ENCODE results near the gene POLR2F. TPM values are rescaled to one million over a fixed set of nuclear protein-coding genes. Genes with fewer than 3 reads are reported as not detected.

The POLR2F gene
- total RNA-seq, 2 donors from 2014 or later, result 25.9 to 27.7 TPM

DNA sequence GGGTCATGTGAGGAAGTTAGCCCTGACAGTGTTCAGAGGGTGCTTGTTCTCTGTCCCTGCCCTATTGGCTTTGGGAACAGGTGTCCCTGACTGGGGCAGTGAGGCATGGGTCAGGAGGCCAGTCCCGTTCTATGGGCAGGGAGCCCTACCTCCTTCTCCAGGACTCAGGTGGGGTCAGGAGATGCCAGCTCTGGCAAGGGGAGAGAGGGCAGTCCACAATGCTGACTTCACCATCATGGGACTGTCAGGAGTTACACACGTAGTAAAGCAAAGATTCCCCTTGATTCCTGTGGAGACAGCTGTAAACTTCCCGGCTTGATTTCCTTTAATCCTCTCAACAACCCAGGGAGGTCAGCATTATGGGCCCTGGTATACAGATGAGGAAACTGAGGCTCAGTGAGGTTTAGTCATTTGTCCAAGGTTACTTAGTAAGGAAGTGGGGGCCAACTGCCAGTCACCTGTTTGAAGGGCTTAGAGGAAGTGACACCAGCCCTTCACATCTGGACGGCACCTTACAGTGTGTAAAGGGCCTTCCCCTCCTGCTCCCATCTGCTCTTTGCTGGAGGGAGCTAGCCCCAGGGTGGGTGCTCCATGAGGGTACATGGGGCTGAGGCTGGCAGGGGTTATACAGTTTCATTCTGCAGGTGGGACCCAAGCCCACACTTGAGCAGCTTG, 35.5 kb upstream of the POLR2F start:
- H3K36me3 Mint-ChIP-seq (ENCODE audit: low read depth), result no peaks in the 10 kb centered on the region
- no peak overlapping the region for H3K27ac Mint-ChIP-seq
- ATAC-seq (no peak), DNase-seq (no peak)
- no peaks in the 10 kb centered on the region for H3K9me3 ChIP-seq (ENCODE audit: control insufficient read depth, low read length, poor library complexity, severe bottlenecking)
- H3K27me3 Mint-ChIP-seq, result no peaks in the 10 kb centered on the region
- H3K4me1 Mint-ChIP-seq, result peaks cover 3% of the 10 kb centered on the region
- no peak overlapping the region for H3K4me3 Mint-ChIP-seq

DNA sequence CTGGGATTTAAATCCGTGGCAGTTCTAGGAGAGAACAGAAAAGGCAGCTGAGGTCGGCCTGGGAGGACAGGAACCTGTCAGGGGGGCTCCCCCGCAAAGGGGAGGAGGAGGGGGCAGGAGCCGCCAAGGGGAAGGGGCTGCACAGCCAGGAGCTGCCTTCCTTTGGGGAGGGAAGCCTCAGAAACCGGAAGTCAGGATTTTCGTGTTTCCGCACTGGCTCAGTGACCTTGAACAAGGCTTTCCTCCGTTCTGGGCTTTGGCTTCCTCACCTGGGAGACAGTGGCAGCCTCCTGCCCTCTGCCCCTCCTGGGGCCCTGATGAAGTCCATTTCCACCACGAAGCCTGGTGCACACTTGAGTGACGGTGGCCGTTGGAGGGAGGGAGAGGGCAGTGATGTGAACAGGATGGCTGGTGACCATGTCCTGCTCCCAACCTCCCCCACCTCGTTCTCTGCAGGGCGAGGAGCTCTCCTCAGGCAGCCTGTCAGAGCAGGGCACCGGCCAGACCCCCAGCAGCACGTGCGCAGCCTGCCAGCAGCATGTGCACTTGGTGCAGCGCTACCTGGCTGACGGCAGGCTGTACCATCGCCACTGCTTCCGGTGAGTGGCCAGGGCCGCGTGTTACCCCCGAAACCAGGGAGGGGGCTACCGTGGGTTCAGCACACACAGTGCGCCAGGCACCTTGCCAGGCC, 34.8 kb upstream of the POLR2F start:
- Mint-ChIP-seq H3K4me1 (peaks cover 3% of the 10 kb centered on the region), H3K4me3 (no peak overlapping the region), H3K27ac (no peak overlapping the region), H3K27me3 (no peaks in the 10 kb centered on the region), H3K36me3 (ENCODE audit: low read depth) (no peaks in the 10 kb centered on the region)
- no peaks in the 10 kb centered on the region for H3K9me3 ChIP-seq (ENCODE audit: control insufficient read depth, low read length, poor library complexity, severe bottlenecking)
- DNase-seq, result no peak
- ATAC-seq, result no peak

DNA sequence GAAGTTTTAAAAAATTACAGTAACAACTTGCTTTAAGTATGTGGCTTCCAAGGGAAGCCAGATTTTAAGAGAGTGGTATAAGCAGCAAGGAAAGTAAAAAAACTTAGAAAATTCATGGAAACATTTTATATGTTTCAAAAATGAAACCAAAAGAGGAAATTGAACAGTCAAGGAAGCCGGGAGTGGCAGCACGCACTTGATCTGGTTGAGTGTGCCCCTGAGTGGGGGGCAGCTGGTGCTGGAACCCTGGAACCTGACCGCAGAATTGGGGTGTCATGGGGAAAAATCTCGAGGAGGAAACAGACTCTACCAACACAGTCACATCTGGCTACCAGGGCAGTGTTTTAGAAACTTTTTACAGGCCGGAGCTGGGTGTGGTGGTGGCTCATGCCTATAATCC, 33.4 kb upstream of the POLR2F start:
- no peak for ATAC-seq
- no peak overlapping the region for H3K4me3 Mint-ChIP-seq

DNA sequence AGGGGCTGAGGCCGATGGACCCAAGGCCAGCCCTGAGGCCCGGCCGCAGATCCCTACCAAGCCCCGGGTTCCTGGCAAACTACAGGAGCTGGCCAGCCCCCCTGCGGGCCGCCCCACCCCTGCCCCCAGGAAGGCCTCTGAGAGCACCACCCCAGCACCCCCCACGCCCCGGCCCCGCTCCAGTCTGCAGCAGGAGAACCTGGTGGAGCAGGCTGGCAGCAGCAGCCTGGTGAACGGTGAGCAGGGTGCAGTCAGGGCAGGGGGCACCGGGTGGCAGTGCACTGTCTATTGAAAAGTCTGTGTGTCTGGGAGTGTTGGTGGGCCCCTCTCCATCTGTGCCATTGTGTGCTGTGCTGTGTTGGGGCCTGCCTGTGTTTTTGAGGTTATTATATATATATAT, 31.3 kb upstream of the POLR2F start:
- Mint-ChIP-seq H3K4me1 (peaks cover 3% of the 10 kb centered on the region), H3K27me3 (no peaks in the 10 kb centered on the region), H3K36me3 (ENCODE audit: low read depth) (no peaks in the 10 kb centered on the region), H3K27ac (no peak overlapping the region), H3K4me3 (no peak overlapping the region)
- no peak for DNase-seq
- H3K9me3 ChIP-seq (ENCODE audit: control insufficient read depth, low read length, poor library complexity, severe bottlenecking), result no peaks in the 10 kb centered on the region
- ATAC-seq, result no peak

More for the DNA sequence above, 33.4 kb upstream of the POLR2F start:
- H3K27me3 Mint-ChIP-seq, result no peaks in the 10 kb centered on the region
- no peak for DNase-seq
- peak overlapping the region; percentile 84 for H3K27ac Mint-ChIP-seq
- H3K4me1 Mint-ChIP-seq, result peaks cover 3% of the 10 kb centered on the region
- no peaks in the 10 kb centered on the region for H3K9me3 ChIP-seq (ENCODE audit: control insufficient read depth, low read length, poor library complexity, severe bottlenecking)
- H3K36me3 Mint-ChIP-seq (ENCODE audit: low read depth), result no peaks in the 10 kb centered on the region

DNA sequence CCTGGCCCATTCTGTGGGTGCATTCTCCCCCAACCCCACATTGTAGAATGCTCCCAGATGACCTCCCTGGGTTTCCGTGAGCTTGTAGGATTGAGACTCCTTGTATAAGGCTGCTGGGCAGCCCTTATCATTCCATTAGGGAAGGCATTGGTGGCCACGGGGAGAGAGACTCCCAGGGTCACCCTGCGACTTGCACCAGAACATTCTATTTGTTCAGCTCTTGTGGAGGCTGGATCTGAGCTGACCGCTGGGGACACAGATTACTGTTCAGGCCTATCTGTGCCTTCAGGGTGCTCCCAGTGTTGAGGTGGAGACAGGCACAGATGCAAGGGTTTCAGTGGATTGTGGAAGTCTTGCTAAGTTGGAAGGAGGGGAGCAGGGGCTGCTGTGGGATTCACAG, 29.6 kb upstream of the POLR2F start:
- peaks cover 4% of the 10 kb centered on the region for H3K36me3 Mint-ChIP-seq (ENCODE audit: low read depth)
- H3K4me1 Mint-ChIP-seq, result peaks cover 9% of the 10 kb centered on the region
- H3K27ac Mint-ChIP-seq, result no peak overlapping the region
- DNase-seq (no peak), ATAC-seq (no peak)
- H3K9me3 ChIP-seq (ENCODE audit: control insufficient read depth, low read length, poor library complexity, severe bottlenecking), result no peaks in the 10 kb centered on the region
- no peaks in the 10 kb centered on the region for H3K27me3 Mint-ChIP-seq
- H3K4me3 Mint-ChIP-seq, result no peak overlapping the region

DNA sequence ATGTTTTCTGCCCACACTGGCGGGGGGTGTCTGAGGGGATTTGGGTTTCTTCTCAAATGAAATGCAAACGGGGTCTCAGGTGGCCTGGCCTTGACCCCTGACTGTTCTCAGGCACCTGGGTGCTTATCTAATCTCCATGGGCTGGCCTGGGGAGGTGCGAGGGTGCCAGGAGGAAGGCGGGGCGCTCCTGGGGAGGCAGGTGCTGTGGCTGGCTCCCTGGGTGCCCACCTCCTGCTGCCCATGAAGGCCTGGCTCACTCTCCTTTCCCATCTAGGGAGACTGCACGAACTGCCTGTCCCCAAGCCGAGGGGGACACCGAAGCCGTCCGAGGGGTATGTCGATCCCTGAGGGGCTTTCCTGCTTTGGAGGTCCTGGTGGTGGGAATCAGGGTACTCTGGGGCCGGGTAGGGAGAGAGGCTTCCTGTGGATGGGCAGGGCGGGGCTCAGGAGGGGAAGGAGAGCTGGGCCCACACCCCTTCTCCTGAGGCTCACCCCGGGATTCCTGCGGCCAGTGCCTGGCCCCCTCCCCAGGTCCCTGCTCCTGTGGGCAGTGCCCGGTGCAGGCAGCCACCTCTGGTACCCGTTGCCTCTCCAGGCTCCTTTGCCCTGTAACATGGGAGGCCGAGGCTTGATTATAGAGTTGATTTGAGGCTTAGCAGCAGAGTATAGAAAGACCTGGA, 29.0 kb upstream of the POLR2F start:
- H3K4me1 Mint-ChIP-seq, result peaks cover 9% of the 10 kb centered on the region
- DNase-seq (no peak), ATAC-seq (no peak)
- no peak overlapping the region for H3K4me3 Mint-ChIP-seq
- H3K9me3 ChIP-seq (ENCODE audit: control insufficient read depth, low read length, poor library complexity, severe bottlenecking), result no peaks in the 10 kb centered on the region
- no peaks in the 10 kb centered on the region for H3K27me3 Mint-ChIP-seq
- peaks cover 4% of the 10 kb centered on the region for H3K36me3 Mint-ChIP-seq (ENCODE audit: low read depth)
- H3K27ac Mint-ChIP-seq, result no peak overlapping the region

DNA sequence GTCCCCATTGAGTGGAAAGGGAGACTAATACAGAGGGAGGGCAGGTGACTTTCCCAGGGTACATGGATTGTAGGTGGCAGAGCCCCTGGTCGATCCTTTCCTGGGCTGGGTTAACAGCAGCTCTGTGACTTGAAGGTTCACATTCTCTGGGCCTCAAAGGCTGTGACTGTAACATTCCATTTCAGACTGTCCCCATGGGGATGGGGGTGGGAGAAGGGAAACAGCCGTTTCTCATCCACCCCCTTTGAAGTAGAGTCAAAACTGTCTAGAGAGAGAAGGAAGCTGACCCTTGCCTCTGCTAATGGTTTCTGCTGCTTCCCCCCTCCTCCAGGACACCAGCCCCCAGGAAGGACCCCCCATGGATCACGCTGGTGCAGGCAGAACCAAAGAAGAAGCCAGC, 28.2 kb upstream of the POLR2F start:
- DNase-seq, result no peak
- Mint-ChIP-seq H3K27me3 (no peaks in the 10 kb centered on the region), H3K4me3 (no peak overlapping the region), H3K27ac (no peak overlapping the region), H3K36me3 (ENCODE audit: low read depth) (peaks cover 4% of the 10 kb centered on the region), H3K4me1 (peaks cover 7% of the 10 kb centered on the region)
- H3K9me3 ChIP-seq (ENCODE audit: control insufficient read depth, low read length, poor library complexity, severe bottlenecking), result no peaks in the 10 kb centered on the region
- no peak for ATAC-seq

DNA sequence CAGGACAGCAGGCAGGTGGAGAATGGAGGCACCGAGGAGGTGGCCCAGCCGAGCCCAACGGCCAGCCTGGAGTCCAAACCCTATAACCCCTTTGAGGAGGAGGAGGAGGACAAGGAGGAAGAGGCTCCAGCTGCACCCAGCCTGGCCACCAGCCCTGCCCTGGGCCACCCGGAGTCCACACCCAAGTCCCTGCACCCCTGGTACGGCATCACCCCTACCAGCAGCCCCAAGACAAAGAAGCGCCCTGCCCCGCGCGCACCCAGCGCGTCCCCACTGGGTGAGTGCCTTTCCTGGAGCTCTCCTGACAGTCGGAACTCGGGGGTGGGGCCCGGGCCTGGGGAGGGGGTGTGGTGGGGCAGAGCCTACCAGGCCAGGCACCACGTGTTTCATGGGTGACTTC, 27.7 kb upstream of the POLR2F start:
- peaks cover 4% of the 10 kb centered on the region for H3K36me3 Mint-ChIP-seq (ENCODE audit: low read depth)
- no peak for ATAC-seq
- no peak overlapping the region for H3K27ac Mint-ChIP-seq
- peaks cover 7% of the 10 kb centered on the region for H3K4me1 Mint-ChIP-seq
- H3K27me3 Mint-ChIP-seq, result no peaks in the 10 kb centered on the region
- no peaks in the 10 kb centered on the region for H3K9me3 ChIP-seq (ENCODE audit: control insufficient read depth, low read length, poor library complexity, severe bottlenecking)
- DNase-seq, result no peak
- H3K4me3 Mint-ChIP-seq, result no peak overlapping the region

DNA sequence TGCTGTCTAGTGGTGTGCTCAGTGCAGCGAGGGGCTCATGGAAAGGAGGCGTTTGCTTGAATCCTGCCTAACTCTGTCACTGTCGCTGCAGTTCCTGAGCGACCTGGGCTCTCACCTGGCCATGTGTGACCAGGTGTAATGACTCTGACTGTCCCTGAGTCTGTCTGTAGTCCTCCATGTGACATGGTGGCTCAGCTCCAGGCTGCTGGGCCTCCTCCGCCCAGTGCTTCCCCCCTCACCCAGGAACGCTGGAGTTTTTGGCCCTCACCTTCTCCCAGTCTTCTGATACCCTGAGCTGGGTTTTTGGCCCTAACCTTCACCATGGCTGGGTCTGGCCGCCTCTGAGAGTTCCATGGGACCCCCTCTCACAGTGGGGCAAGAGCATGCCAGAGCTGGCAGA, 27.1 kb upstream of the POLR2F start:
- H3K27ac Mint-ChIP-seq, result no peak overlapping the region
- no peak overlapping the region for H3K4me3 Mint-ChIP-seq
- no peaks in the 10 kb centered on the region for H3K27me3 Mint-ChIP-seq
- H3K9me3 ChIP-seq (ENCODE audit: control insufficient read depth, low read length, poor library complexity, severe bottlenecking), result no peaks in the 10 kb centered on the region
- DNase-seq (no peak), ATAC-seq (no peak)
- H3K4me1 Mint-ChIP-seq, result peaks cover 7% of the 10 kb centered on the region
- peaks cover 4% of the 10 kb centered on the region for H3K36me3 Mint-ChIP-seq (ENCODE audit: low read depth)

DNA sequence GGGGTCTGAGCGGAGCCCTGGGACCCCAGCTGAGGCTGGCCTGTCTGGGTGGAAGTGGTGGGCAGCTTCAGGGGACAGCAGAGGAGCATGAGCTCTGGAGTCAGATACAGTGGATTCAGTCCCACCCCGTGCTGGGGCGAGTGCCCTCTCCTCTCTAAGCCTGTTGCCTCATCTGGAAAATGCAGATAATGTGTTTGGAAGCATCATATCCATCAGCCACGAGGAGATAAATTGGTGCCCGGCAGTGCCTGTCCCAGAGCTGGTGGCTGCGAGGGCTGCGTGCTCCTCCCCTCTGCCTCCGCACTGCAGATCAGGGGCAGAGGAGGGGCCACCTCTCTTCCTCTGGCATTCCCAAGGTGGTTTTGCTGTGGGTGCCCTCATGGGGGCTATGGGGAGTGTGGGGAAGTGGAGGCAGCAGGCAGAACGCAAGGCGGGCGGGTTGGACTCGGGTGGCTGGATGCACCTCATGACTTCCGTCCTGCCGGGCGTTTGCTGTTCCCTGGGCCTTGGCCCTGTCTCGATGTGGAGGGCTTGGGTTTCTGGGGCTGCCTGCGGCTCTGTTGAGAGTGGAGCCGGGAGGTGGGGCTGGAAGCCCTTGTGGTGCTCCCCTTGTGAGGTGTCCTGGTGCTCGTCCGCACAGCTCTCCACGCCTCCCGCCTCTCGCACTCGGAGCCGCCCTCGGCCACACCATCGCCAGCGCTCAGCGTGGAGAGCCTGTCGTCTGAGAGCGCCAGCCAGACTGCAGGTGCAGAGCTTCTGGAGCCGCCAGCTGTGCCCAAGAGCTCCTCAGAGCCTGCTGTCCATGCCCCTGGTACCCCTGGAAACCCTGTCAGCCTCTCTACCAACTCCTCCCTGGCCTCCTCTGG, 26.5 kb upstream of the POLR2F start:
- H3K36me3 Mint-ChIP-seq (ENCODE audit: low read depth), result peaks cover 4% of the 10 kb centered on the region
- peaks cover 7% of the 10 kb centered on the region for H3K4me1 Mint-ChIP-seq
- no peak for DNase-seq
- ATAC-seq, result no peak
- no peaks in the 10 kb centered on the region for H3K27me3 Mint-ChIP-seq
- no peaks in the 10 kb centered on the region for H3K9me3 ChIP-seq (ENCODE audit: control insufficient read depth, low read length, poor library complexity, severe bottlenecking)
- no peak overlapping the region for H3K27ac Mint-ChIP-seq
- no peak overlapping the region for H3K4me3 Mint-ChIP-seq

DNA sequence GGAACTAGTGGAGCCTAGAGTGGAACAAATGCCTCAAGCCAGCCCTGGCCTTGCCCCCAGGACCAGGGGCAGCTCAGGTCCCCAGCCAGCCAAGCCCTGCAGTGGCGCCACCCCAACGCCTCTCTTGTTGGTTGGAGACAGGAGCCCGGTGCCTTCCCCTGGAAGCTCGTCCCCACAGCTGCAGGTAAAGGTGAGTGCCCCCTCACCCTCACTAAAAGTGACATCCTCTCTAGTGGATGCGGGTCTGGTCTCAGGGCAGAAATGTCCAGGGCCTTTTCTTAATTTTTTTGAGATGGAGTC, 25.9 kb upstream of the POLR2F start:
- ATAC-seq (no peak), DNase-seq (no peak)
- no peaks in the 10 kb centered on the region for H3K27me3 Mint-ChIP-seq
- H3K4me3 Mint-ChIP-seq, result no peak overlapping the region
- peaks cover 4% of the 10 kb centered on the region for H3K36me3 Mint-ChIP-seq (ENCODE audit: low read depth)
- peaks cover 7% of the 10 kb centered on the region for H3K4me1 Mint-ChIP-seq
- H3K27ac Mint-ChIP-seq, result no peak overlapping the region
- H3K9me3 ChIP-seq (ENCODE audit: control insufficient read depth, low read length, poor library complexity, severe bottlenecking), result no peaks in the 10 kb centered on the region

DNA sequence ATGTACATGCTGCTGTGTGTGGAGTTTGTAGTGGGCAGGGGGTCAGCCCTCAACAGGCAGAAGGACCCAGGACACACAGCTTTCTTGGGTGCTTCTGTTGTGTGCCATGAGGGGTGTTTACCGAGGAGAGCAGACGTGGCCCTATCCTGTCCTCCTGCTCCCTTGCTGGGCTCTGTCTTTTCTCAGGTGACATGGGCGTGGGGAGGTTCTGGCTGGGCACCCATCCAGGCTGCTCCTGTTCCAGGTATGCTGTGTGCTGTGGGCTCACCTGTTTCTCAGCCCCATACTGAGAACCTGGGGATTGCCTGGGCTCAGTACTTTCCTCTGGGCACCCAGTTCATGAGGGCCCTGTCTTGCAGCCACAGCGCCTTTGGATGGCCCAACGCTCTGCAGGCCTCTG, 24.1 kb upstream of the POLR2F start:
- peaks cover 13% of the 10 kb centered on the region for H3K4me1 Mint-ChIP-seq
- H3K36me3 Mint-ChIP-seq (ENCODE audit: low read depth), result peaks cover 4% of the 10 kb centered on the region
- no peaks in the 10 kb centered on the region for H3K27me3 Mint-ChIP-seq
- no peak overlapping the region for H3K27ac Mint-ChIP-seq
- no peak for DNase-seq
- no peak overlapping the region for H3K4me3 Mint-ChIP-seq
- no peaks in the 10 kb centered on the region for H3K9me3 ChIP-seq (ENCODE audit: control insufficient read depth, low read length, poor library complexity, severe bottlenecking)
- no peak for ATAC-seq

DNA sequence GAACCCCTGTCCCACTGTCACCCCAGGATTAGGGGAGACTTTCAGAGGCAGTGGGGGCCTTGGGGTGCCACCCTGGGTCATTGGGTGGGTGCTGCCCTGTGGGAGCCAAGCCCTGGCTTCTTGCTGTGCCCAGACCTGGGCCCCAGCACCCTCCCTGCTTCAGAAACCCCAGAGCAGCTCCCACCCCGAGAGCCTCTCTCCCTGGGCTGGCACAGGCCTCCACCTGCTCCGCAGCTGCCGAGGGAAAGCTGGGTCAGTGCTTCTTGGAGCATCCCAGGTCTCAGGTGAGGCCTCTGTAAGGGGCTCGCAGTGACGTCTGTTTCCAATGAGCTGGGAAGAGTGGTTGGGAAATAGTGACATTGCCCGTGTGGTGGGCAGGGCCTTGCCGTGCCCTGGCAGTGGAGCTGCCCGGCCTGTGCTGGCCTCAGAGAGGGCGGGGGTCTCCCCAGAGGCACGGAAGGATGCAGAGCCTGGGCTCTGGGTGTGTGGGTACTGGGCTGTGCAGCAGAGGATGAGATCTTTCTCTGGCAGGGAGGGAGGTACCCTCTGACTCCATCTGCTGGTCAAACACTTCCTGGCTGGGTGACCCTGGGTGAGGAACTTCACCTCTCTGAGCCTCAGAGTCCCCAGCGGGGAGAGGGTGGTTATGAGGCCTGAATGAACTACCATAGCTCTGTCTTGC, 23.1 kb upstream of the POLR2F start:
- no peak overlapping the region for H3K4me3 Mint-ChIP-seq
- H3K4me1 Mint-ChIP-seq, result peaks cover 13% of the 10 kb centered on the region
- no peaks in the 10 kb centered on the region for H3K27me3 Mint-ChIP-seq
- DNase-seq (no peak), ATAC-seq (no peak)
- H3K9me3 ChIP-seq (ENCODE audit: control insufficient read depth, low read length, poor library complexity, severe bottlenecking), result no peaks in the 10 kb centered on the region
- H3K36me3 Mint-ChIP-seq (ENCODE audit: low read depth), result peaks cover 4% of the 10 kb centered on the region
- peak overlapping the region; percentile 14 for H3K27ac Mint-ChIP-seq
